HG03097 (cell line): ENCODE data around the gene GDPGP1.
A peak's percentile ranks its signal among the peaks of the same experiment; 100 is the strongest.
"Not testable (repeated sequence)": the region's sequence is repeated elsewhere in the genome, so short reads cannot be mapped to it uniquely, and the experiment has no call there.

Source experiments
- ATAC-seq: cut with Tn5 transposase; IDR thresholded peaks from one replicate; pipeline ENCODE4 v1.9.1; 2021; ENCODE audit not compliant: unreplicated experiment, low FRiP score

GDPGP1 gene, protein sequence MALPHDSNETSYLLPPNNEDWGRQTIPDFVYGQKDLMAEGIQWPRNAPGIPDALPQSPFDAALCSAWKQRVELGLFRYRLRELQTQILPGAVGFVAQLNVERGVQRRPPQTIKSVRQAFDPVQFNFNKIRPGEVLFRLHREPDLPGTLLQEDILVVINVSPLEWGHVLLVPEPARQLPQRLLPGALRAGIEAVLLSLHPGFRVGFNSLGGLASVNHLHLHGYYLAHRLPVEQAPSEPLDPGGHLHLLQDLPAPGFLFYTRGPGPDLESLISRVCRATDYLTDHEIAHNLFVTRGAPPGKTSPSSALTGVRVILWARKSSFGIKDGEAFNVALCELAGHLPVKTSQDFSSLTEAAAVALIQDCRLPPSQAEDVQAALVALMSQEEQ

GRCh38 chr15:90234096-90234988 lies at the start of gene GDPGP1:
Gene GDPGP1, plus strand, starts transcription at chr15:90234209. Its CDS starts 6,700 bp downstream, at chr15:90240909.
- ATAC-seq: peak; percentile 56

GRCh38 chr15:90184786-90185704 lies 49.0 kb upstream of the GDPGP1 start:
- ATAC-seq: peak; percentile 59

GRCh38 chr15:90187257-90187868 lies 46.6 kb upstream of the GDPGP1 start:
- ATAC-seq: no peak

GRCh38 chr15:90188065-90188464 lies 45.9 kb upstream of the GDPGP1 start:
- ATAC-seq: not testable (repeated sequence)

GRCh38 chr15:90188914-90189748 lies 44.9 kb upstream of the GDPGP1 start:
- ATAC-seq: no peak

- no peak for ATAC-seq
These were observed 44.1 kb upstream of the GDPGP1 start for GRCh38 chr15:90189781-90190467.

DNA sequence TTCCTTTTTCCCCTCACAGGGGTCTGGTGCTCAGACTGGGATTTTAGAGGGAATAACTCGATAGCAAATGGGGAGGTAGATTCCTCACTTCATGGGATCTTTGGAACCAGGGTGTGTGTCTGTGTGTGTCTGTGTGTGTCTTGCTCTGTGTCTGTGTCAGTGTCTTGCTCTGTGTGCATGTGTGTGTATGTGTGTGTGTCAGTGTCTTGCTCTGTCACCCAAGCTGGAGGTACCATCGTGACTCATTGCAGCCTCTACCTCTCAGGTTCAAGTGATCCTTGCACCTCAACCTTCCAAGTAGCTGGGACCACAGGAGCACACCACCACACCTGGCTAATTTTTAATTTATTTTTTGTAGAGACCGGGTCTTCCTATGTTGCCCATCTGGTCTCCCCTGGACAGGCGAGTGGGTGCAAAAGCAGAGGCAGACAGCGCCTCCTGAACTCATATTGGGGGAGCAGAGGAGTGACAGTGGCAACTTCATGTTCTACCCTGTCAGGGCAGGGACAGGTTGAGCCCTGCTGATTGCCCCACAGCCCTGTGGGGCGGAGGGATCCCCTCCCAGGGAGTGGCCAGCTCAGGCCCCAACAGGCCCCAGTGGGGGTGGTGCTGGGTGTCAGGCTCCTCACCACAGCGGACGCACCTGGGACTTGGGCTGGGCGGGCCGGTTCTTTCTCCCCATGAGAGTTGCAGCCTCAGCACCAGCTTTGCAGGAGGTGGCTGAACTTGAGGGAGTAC lies 43.2 kb upstream of the GDPGP1 start:
- no peak for ATAC-seq

DNA sequence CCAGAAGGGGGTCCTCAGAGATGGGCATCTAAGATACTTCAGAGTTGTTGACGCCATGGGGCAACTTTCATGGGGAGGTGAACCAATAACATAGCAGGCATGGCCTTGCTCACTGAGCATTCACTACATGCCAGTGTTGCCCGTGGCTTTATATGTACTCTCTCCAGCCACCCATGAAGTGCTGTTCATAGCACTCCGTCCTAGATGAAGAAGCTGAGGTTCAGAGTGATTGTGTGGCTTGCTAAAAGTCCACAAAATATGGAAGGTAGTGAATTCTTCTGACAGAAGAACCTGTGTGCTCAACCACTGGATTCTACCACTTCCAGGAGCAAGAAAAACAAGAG lies 42.7 kb upstream of the GDPGP1 start:
- ATAC-seq: no peak

- peak; percentile 65 for ATAC-seq
These were observed 42.1 kb upstream of the GDPGP1 start for GRCh38 chr15:90191794-90192509.

- ATAC-seq: no peak
These were observed 40.8 kb upstream of the GDPGP1 start for GRCh38 chr15:90192961-90193786.

- ATAC-seq: no peak
These were observed 39.4 kb upstream of the GDPGP1 start for GRCh38 chr15:90194655-90195054.

DNA sequence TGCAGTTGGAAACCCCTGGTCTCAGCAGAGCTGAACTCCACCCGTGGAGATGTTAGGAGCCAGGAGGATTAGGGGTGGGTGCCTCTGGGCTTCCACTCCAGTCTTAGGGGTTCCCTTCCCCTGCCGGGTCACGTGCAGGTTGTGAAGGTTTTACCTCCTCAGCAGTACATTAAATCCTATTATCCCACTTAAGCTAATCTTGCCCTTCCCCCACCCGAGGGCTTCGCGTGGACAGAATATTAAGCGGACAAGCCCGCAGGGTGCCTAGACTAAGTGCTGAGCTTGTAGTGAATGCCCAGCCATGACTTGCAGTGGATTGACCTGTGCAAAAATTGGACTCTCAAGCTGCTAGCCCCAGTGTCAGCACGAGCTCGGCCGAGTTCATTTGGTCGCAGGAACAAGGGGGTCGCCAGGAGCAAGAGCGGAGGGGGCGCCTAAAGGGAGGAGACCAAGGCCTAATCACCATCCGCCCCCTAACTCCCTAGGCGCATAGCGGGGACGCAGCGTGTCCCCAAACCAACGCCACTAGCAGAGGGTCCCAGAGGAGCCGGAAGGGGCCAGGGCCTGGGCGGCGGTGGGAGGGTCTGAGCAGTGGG lies 33.4 kb upstream of the GDPGP1 start:
- ATAC-seq: no peak

DNA sequence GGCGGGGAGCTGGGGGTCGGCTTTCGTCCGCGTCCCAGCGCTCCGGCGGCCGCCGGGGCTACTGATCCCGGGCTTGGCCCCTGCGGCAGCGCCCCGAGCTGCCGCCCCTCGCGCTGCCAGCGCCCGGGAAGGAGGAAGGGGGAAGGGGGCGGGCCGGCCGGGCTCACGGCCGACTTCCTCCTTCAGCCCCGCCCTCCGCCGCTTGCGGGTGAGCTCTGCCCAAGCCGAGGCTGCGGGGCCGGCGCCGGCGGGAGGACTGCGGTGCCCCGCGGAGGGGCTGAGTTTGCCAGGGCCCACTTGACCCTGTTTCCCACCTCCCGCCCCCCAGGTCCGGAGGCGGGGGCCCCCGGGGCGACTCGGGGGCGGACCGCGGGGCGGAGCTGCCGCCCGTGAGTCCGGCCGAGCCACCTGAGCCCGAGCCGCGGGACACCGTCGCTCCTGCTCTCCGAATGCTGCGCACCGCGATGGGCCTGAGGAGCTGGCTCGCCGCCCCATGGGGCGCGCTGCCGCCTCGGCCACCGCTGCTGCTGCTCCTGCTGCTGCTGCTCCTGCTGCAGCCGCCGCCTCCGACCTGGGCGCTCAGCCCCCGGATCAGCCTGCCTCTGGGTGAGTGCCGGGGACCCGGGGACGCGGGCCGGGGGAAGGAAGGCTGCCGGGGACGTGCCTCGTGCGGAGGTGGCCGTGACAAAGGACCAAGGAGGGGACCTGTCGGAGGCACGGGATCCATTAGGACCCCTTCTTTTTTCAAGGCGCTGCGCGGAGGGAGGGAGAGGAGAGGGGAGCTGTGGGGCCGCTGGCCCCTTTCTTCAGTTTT lies 32.7 kb upstream of the GDPGP1 start, which contains the start of gene SEMA4B:
Gene SEMA4B (plus strand): TSS at position 201 of the 814 bp plus-strand sequence. CDS start 249 bp downstream, at position 450.
- peak; percentile 65 for ATAC-seq

- ATAC-seq: no peak
These were observed 32.0 kb upstream of the GDPGP1 start for GRCh38 chr15:90201944-90202375.

DNA sequence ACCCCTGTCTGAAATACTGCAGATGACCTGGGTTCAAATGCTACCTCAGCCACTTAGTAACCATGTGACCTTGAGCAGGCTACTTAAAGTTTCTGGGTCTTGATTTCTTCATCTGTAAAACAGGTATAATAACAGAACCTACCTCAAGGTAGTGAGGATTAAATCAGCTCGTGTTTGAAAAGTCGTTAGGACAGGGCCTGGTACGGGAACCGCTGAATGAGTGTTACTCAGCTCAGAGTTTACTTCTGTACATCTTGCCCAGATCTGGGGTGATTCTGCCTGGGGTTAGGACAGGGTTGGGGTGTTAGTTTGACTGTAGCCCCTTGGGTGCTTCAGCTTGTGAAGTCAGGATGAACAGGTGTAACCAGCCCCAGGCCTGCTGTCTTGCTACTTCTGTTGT lies 31.1 kb upstream of the GDPGP1 start:
- no peak for ATAC-seq
